Stomach (tissue), 19 donors: ENCODE data around the gene LTA. TPM values are rescaled to one million over a fixed set of nuclear protein-coding genes. Genes with fewer than 3 reads are reported as not detected.
A peak's percentile ranks its signal among the peaks of the same experiment; 100 is the strongest.

Experiments used
- DNase-seq, 2 donors: peaks; one replicate each; pipeline versions ENCODE4 v3.0.0 to v3.0.0-alpha.2; 2013 to 2019
- H3K27ac ChIP-seq, 5 donors: fragments of 200-600 bp in 4 of 5; sonication (generic) in 4 of 5; one replicate each; pipeline ENCODE4 v1.5.1; 2013 to 2019; ENCODE audit warnings: mild to moderate bottlenecking in 1 of 5, moderate library complexity in 1 of 5
- H3K27me3 ChIP-seq, 3 donors: fragments of 200-600 bp; sonication (generic); one replicate each; pipeline ENCODE4 v1.5.1; 2017 to 2019; ENCODE audit warnings: mixed run types in 1 of 3
- H3K36me3 ChIP-seq, 4 donors: fragments of 200-600 bp; sonication (generic); 1 replicate in 3 of 4; 2 replicates in 1 of 4; pipeline ENCODE4 v1.5.1; 2016 to 2019
- H3K4me1 ChIP-seq, 4 donors: fragments of 200-600 bp; sonication (generic); one replicate each; pipeline ENCODE4 v1.5.1; 2016 to 2019
- H3K4me3 ChIP-seq, 4 donors: fragments of 200-600 bp; sonication (generic) in 3 of 4; one replicate each; pipeline ENCODE4 v1.5.1; 2016 to 2019; ENCODE audit warnings: mild to moderate bottlenecking in 1 of 4
- H3K9me3 ChIP-seq, 4 donors: fragments of 200-600 bp; sonication (generic); one replicate each; pipeline ENCODE4 v1.5.1; 2016 to 2019
- EP300 ChIP-seq: sonication (generic); formaldehyde crosslinking; IDR thresholded peaks from one replicate; pipeline ENCODE4 v1.6.1; 2017; ENCODE audit warnings: antibody characterized with exemption
- POLR2A ChIP-seq, 4 donors: fragments of 450-650 bp; IDR thresholded peaks; one replicate each; pipeline ENCODE4 v1.6.1; 2016; ENCODE audit warnings: antibody characterized with exemption in 4 of 4, control low read depth in 2 of 4, mild to moderate bottlenecking in 1 of 4, moderate library complexity in 1 of 4
- POLR2AphosphoS5 ChIP-seq, 3 donors: sonication (generic); formaldehyde crosslinking; IDR thresholded peaks; one replicate each; pipeline ENCODE4 v1.6.1; 2016; ENCODE audit warnings: antibody characterized with exemption in 3 of 3
- WGBS, 5 donors: extraction: QIAGEN DNeasy Blood & Tissue Kit in 3 of 5; methylation state at CpG; one replicate each; pipeline versions ENCODE4 v1.1.5 to v1.1.7; 2013 to 2018; 5-methylcytosine and 5-hydroxymethylcytosine counted together
- intact Hi-C: fragments of 100-400 bp; cut with DNase I; formaldehyde crosslinking; loops from one replicate; pipeline ENCODE4 v1.15.1; 2023; ENCODE audit warnings: low total_unique reads
- long read RNA-seq, 10 donors: transcript quantifications; one replicate each; lab custom pipeline, GENCODE V29; 2026
- polyA plus RNA-seq, 3 donors: library from polyadenylated mRNA; stranded (reverse); fragments of 200-250 nt; gene quantifications; one replicate each; pipeline ENCODE4 v1.2.3, GENCODE V29; 2013
- total RNA-seq, 5 donors: library from RNA; depleted of rRNA; stranded (reverse); fragments of >200 nt; gene quantifications; one replicate each; pipeline versions ENCODE4 v1.1.0 to v1.2.3, GENCODE V29; 2014 to 2016
- TF ChIP-seq, protein P1 (sequence below), 7 experiments: fragments of 450-650 bp in 4 of 7; fragments of 200-600 bp in 3 of 7; sonication (generic) in 3 of 7; IDR thresholded peaks; one replicate each; pipeline ENCODE4 v1.5.1; 2016 to 2019; ENCODE audit warnings: antibody characterized with exemption in 7 of 7, control low read depth in 2 of 7, mild to moderate bottlenecking in 1 of 7
- donor health status: healthy with polysubstance abuse.
- donor health status: Bipolar disorder and iron deficiency.
- donor health status: healthy.

LTA gene, protein sequence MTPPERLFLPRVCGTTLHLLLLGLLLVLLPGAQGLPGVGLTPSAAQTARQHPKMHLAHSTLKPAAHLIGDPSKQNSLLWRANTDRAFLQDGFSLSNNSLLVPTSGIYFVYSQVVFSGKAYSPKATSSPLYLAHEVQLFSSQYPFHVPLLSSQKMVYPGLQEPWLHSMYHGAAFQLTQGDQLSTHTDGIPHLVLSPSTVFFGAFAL
- total RNA-seq (not detected), polyA plus RNA-seq (under 1 TPM in 1 of 3 donors, not detected in 2; 0.18 TPM)
- long read RNA-seq, donor 1 = 0 reads
- long read RNA-seq, donor 2 = 0 reads
- long read RNA-seq, donor 3 = 0 reads
- long read RNA-seq, donor 4 = 0 reads
- long read RNA-seq, donor 5, partial matches to known transcripts = 0 of 1 reads
- long read RNA-seq, donor 5, other reads (novel, unspliced or antisense) = 0 of 1 reads
- long read RNA-seq, donor 6, partial matches to known transcripts = 0 of 1 reads
- long read RNA-seq, donor 6, other reads (novel, unspliced or antisense) = 0 of 1 reads
- long read RNA-seq, donor 7 = 0 reads
- long read RNA-seq, donor 8 = 0 reads
- long read RNA-seq, donor 9 = 0 reads
- long read RNA-seq, donor 10, partial matches to known transcripts = 0 of 1 reads
- long read RNA-seq, donor 10, other reads (novel, unspliced or antisense) = 0 of 1 reads

DNA sequence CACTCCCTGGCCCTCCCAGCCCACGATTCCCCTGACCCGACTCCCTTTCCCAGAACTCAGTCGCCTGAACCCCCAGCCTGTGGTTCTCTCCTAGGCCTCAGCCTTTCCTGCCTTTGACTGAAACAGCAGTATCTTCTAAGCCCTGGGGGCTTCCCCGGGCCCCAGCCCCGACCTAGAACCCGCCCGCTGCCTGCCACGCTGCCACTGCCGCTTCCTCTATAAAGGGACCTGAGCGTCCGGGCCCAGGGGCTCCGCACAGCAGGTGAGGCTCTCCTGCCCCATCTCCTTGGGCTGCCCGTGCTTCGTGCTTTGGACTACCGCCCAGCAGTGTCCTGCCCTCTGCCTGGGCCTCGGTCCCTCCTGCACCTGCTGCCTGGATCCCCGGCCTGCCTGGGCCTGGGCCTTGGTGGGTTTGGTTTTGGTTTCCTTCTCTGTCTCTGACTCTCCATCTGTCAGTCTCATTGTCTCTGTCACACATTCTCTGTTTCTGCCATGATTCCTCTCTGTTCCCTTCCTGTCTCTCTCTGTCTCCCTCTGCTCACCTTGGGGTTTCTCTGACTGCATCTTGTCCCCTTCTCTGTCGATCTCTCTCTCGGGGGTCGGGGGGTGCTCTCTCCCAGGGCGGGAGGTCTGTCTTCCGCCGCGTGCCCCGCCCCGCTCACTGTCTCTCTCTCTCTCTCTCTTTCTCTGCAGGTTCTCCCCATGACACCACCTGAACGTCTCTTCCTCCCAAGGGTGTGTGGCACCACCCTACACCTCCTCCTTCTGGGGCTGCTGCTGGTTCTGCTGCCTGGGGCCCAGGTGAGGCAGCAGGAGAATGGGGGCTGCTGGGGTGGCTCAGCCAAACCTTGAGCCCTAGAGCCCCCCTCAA lies at the start of gene LTA:
LTA (plus strand) TSS at position 249 of the 871 bp plus-strand sequence; CDS start at position 703, 454 bp downstream.
- WGBS, 5 donors = 72 to 80% (median 76%) methylated on average over 23 to 27 of the region's 27 CpGs
- Histone ChIP-seq H3K4me3 (peak within 1 kb of the TSS in 2 of 4 donors; percentile 6 to 21), H3K27ac (peak within 1 kb of the TSS in 4 of 5 donors; percentile 17 to 62 (median 54))

DNA sequence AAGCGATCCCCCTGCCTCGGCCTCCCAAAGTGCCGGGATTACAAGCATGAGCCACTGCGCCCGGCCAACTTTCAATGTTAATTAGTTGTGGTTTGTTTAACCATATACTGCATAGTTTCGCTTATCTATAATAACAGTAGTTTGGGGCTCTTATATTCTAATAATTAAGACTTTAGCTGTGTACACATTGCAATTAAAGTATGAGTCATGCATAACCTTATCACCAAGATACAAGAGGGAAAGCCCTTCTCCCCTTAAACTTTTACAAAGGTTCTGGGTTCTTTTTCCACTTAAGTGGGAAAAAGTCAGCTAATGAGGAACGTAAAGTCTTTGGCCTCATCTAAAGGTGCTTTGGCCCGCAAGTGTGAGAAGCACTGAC lies 46.5 kb upstream of the LTA start:
- Histone ChIP-seq H3K27me3 (no peaks in the 10 kb centered on the region), H3K27ac (no peak overlapping the region), H3K4me3 (no peak overlapping the region), H3K4me1 (peaks cover 0 to 6% (median 3%) of the 10 kb centered on the region in 4 donors), H3K9me3 (no peaks in the 10 kb centered on the region), H3K36me3 (peaks cover 10 to 14% (median 12%) of the 10 kb centered on the region in 4 donors)
- TF ChIP-seq POLR2A (IDR thresholded peaks at IDR 0.05) (no peak), EP300 (no peak), POLR2AphosphoS5 (IDR thresholded peaks at IDR 0.05) (no peak)
- TF ChIP-seq, protein P1, sequence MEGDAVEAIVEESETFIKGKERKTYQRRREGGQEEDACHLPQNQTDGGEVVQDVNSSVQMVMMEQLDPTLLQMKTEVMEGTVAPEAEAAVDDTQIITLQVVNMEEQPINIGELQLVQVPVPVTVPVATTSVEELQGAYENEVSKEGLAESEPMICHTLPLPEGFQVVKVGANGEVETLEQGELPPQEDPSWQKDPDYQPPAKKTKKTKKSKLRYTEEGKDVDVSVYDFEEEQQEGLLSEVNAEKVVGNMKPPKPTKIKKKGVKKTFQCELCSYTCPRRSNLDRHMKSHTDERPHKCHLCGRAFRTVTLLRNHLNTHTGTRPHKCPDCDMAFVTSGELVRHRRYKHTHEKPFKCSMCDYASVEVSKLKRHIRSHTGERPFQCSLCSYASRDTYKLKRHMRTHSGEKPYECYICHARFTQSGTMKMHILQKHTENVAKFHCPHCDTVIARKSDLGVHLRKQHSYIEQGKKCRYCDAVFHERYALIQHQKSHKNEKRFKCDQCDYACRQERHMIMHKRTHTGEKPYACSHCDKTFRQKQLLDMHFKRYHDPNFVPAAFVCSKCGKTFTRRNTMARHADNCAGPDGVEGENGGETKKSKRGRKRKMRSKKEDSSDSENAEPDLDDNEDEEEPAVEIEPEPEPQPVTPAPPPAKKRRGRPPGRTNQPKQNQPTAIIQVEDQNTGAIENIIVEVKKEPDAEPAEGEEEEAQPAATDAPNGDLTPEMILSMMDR (IDR thresholded peaks at IDR 0.05) = no peak
- no peak for DNase-seq
- WGBS, 5 donors = 57 to 65% (median 61%) methylated on average over 8 of the region's 8 CpGs
- intact Hi-C loops = no loop called here

More for the DNA sequence above, at the start of gene LTA:
- Histone ChIP-seq H3K27me3 (peaks cover 0 to 16% (median 0%) of the 10 kb centered on the region in 3 donors), H3K36me3 (no peaks in the 10 kb centered on the region), H3K4me1 (peaks cover 0 to 10% (median 2%) of the 10 kb centered on the region in 4 donors), H3K9me3 (no peaks in the 10 kb centered on the region)
- peak in 1 of 2 donors; percentile 43 for DNase-seq
- no peak for TF ChIP-seq POLR2A (IDR thresholded peaks at IDR 0.05)
- TF ChIP-seq, protein P1 (IDR thresholded peaks at IDR 0.05) = no peak
- TF ChIP-seq EP300 = no peak
- TF ChIP-seq POLR2AphosphoS5 (IDR thresholded peaks at IDR 0.05) = no peak
- intact Hi-C loops = no loop called here

DNA sequence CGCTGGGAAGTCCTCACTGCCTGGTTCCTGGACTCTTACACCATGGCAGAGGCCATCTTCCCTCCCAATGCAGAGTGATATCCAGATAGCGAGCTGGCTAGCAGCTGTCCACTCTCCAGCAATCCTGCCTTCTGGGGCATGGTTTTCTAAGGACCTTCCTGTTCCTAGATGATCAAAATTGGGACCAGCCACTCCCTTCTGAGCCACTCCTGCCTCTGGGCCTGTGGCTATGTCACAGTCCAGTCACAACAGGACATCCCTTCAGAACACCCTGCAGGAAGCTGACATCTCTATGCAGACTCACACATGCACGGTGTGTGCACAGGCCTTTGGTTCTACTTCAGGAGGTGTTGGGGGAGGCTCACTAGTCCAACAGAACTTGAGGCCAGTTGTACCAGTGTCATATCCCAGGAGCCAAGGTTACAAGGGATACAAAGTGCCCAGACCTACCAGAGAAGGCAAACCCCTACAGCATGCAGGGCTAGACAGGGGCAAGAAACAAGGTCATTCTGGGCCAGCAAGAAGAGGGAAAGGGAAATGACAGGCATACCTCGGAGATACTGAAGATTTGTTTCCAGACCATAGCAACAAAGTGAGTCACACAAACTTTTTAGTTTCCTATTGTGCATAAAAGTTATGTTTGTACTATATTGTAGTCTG lies 46.0 kb upstream of the LTA start:
- H3K27ac ChIP-seq = no peak overlapping the region
- no peaks in the 10 kb centered on the region for H3K27me3 ChIP-seq
- H3K4me1 ChIP-seq = peaks cover 0 to 6% (median 3%) of the 10 kb centered on the region in 4 donors

More for the DNA sequence above, 46.0 kb upstream of the LTA start:
- Histone ChIP-seq H3K9me3 (no peaks in the 10 kb centered on the region), H3K4me3 (no peak overlapping the region), H3K36me3 (peaks cover 15 to 19% (median 17%) of the 10 kb centered on the region in 4 donors)
- 56 to 67% (median 62%) methylated on average over 4 of the region's 4 CpGs for whole genome bisulfite sequencing, 5 donors
- DNase-seq = no peak
- intact Hi-C loops = no loop called here
- TF ChIP-seq POLR2AphosphoS5 (IDR thresholded peaks at IDR 0.05) = no peak
- no peak for TF ChIP-seq EP300
- no peak for TF ChIP-seq POLR2A (IDR thresholded peaks at IDR 0.05)
- TF ChIP-seq, protein P1 (IDR thresholded peaks at IDR 0.05) = no peak
